ENCODE results near the gene MEOX1. TPM values are rescaled to one million over a fixed set of nuclear protein-coding genes. Genes with fewer than 3 reads are reported as not detected.

The MEOX1 gene
- total RNA-seq, 4 donors from 2014 or later = 6.9 to 24.3 (median 14.0) TPM

GRCh38 chr17:43620581-43620980, 41.1 kb downstream of the MEOX1 start:
- H3K4me1 ChIP-seq = no peaks in the 10 kb centered on the region
- intact Hi-C loops (cut with DNase I; ENCODE audit: low total_unique reads) = no loop called here
- no peak for DNase-seq
- H3K9me3 ChIP-seq = no peaks in the 10 kb centered on the region
- H3K27me3 ChIP-seq = no peaks in the 10 kb centered on the region
- no peak overlapping the region for H3K4me3 ChIP-seq
- TF ChIP-seq CTCF (IDR thresholded peaks at IDR 0.05) (no peak), POLR2A (IDR thresholded peaks at IDR 0.05) (no peak)
- H3K36me3 ChIP-seq = no peaks in the 10 kb centered on the region
- no peak overlapping the region for H3K27ac ChIP-seq

- TF ChIP-seq POLR2A (IDR thresholded peaks at IDR 0.05) = no peak
- no peak for TF ChIP-seq CTCF (IDR thresholded peaks at IDR 0.05)
- H3K4me3 ChIP-seq = no peak overlapping the region
- no peak overlapping the region for H3K27ac ChIP-seq
- DNase-seq = no peak
- no peaks in the 10 kb centered on the region for H3K36me3 ChIP-seq
- H3K4me1 ChIP-seq = no peaks in the 10 kb centered on the region
- intact Hi-C loops (cut with DNase I; ENCODE audit: low total_unique reads) = no loop called here
- no peaks in the 10 kb centered on the region for H3K27me3 ChIP-seq
- no peaks in the 10 kb centered on the region for H3K9me3 ChIP-seq
Measured at GRCh38 chr17:43620147-43620546, 41.6 kb downstream of the MEOX1 start.

- intact Hi-C loops (cut with DNase I; ENCODE audit: low total_unique reads) = no loop called here
- Histone ChIP-seq H3K9me3 (no peaks in the 10 kb centered on the region), H3K36me3 (no peaks in the 10 kb centered on the region), H3K4me1 (no peaks in the 10 kb centered on the region), H3K4me3 (no peak overlapping the region), H3K27me3 (no peaks in the 10 kb centered on the region), H3K27ac (no peak overlapping the region)
- DNase-seq = no peak
- TF ChIP-seq CTCF (IDR thresholded peaks at IDR 0.05) (no peak), POLR2A (IDR thresholded peaks at IDR 0.05) (no peak)
Measured at GRCh38 chr17:43619705-43620104, 42.0 kb downstream of the MEOX1 start.

GRCh38 chr17:43618276-43618675, 43.4 kb downstream of the MEOX1 start:
- H3K9me3 ChIP-seq = no peaks in the 10 kb centered on the region
- H3K27me3 ChIP-seq = no peaks in the 10 kb centered on the region
- H3K36me3 ChIP-seq = no peaks in the 10 kb centered on the region
- no peak overlapping the region for H3K27ac ChIP-seq
- intact Hi-C loops (cut with DNase I; ENCODE audit: low total_unique reads) = no loop called here
- no peak overlapping the region for H3K4me3 ChIP-seq
- no peak for DNase-seq
- no peak for TF ChIP-seq CTCF (IDR thresholded peaks at IDR 0.05)
- no peak for TF ChIP-seq POLR2A (IDR thresholded peaks at IDR 0.05)
- no peaks in the 10 kb centered on the region for H3K4me1 ChIP-seq

- H3K4me3 ChIP-seq = no peak overlapping the region
- intact Hi-C loops (cut with DNase I; ENCODE audit: low total_unique reads) = no loop called here
Measured at GRCh38 chr17:43616852-43617251, 44.9 kb downstream of the MEOX1 start.

GRCh38 chr17:43616421-43616820, 45.3 kb downstream of the MEOX1 start:
- DNase-seq = no peak
- H3K27ac ChIP-seq = no peak overlapping the region
- H3K4me1 ChIP-seq = no peaks in the 10 kb centered on the region
- intact Hi-C loops (cut with DNase I; ENCODE audit: low total_unique reads) = no loop called here
- H3K4me3 ChIP-seq = no peak overlapping the region
- H3K27me3 ChIP-seq = no peaks in the 10 kb centered on the region
- H3K9me3 ChIP-seq = no peaks in the 10 kb centered on the region
- TF ChIP-seq CTCF (IDR thresholded peaks at IDR 0.05) (no peak), POLR2A (IDR thresholded peaks at IDR 0.05) (no peak)
- no peaks in the 10 kb centered on the region for H3K36me3 ChIP-seq

More at GRCh38 chr17:43616852-43617251, 44.9 kb downstream of the MEOX1 start:
- Histone ChIP-seq H3K4me1 (no peaks in the 10 kb centered on the region), H3K9me3 (no peaks in the 10 kb centered on the region), H3K36me3 (no peaks in the 10 kb centered on the region), H3K27me3 (no peaks in the 10 kb centered on the region), H3K27ac (no peak overlapping the region)
- DNase-seq = no peak
- no peak for TF ChIP-seq POLR2A (IDR thresholded peaks at IDR 0.05)
